Measurements from ENCODE around the gene DUSP8.

DUSP8 gene

GRCh38 chr11:1554981-1555712, 16.9 kb downstream of the DUSP8 start:
- no peak for DNase-seq (ENCODE audit: low read depth in 1 of 2, low spot score in 1 of 2)

- no peak for DNase-seq (ENCODE audit: low read depth in 1 of 2, low spot score in 1 of 2)
These were observed 18.1 kb downstream of the DUSP8 start for GRCh38 chr11:1553808-1554594.

GRCh38 chr11:1549338-1550330, 22.4 kb downstream of the DUSP8 start:
- DNase-seq (ENCODE audit: low read depth in 1 of 2, low spot score in 1 of 2) = no peak

GRCh38 chr11:1548221-1549070, 23.6 kb downstream of the DUSP8 start:
- DNase-seq (ENCODE audit: low read depth in 1 of 2, low spot score in 1 of 2) = no peak

- DNase-seq (ENCODE audit: low read depth in 1 of 2, low spot score in 1 of 2) = no peak
These were observed 24.5 kb downstream of the DUSP8 start for GRCh38 chr11:1547467-1548098.

- peak in 1 of 2 donors; percentile 22 for DNase-seq (ENCODE audit: low read depth in 1 of 2, low spot score in 1 of 2)
These were observed 25.3 kb downstream of the DUSP8 start for GRCh38 chr11:1546536-1547466.

GRCh38 chr11:1546077-1546535, 26.0 kb downstream of the DUSP8 start:
- no peak for DNase-seq (ENCODE audit: low read depth in 1 of 2, low spot score in 1 of 2)

GRCh38 chr11:1545432-1545831, 26.6 kb downstream of the DUSP8 start:
- no peak for DNase-seq (ENCODE audit: low read depth in 1 of 2, low spot score in 1 of 2)

GRCh38 chr11:1544536-1544935, 27.5 kb downstream of the DUSP8 start:
- no peak for DNase-seq (ENCODE audit: low read depth in 1 of 2, low spot score in 1 of 2)

GRCh38 chr11:1543606-1544263, 28.3 kb downstream of the DUSP8 start:
- DNase-seq (ENCODE audit: low read depth in 1 of 2, low spot score in 1 of 2) = no peak

- DNase-seq (ENCODE audit: low read depth in 1 of 2, low spot score in 1 of 2) = no peak
These were observed 29.8 kb downstream of the DUSP8 start for GRCh38 chr11:1542267-1542666.

GRCh38 chr11:1541474-1542204, 30.4 kb downstream of the DUSP8 start:
- no peak for DNase-seq (ENCODE audit: low read depth in 1 of 2, low spot score in 1 of 2)

GRCh38 chr11:1540074-1540473, 32.0 kb downstream of the DUSP8 start:
- no peak for DNase-seq (ENCODE audit: low read depth in 1 of 2, low spot score in 1 of 2)

- no peak for DNase-seq (ENCODE audit: low read depth in 1 of 2, low spot score in 1 of 2)
These were observed 33.9 kb downstream of the DUSP8 start for GRCh38 chr11:1538153-1538552.

GRCh38 chr11:1536065-1536843, 35.8 kb downstream of the DUSP8 start:
- no peak for DNase-seq (ENCODE audit: low read depth in 1 of 2, low spot score in 1 of 2)

- DNase-seq (ENCODE audit: low read depth in 1 of 2, low spot score in 1 of 2) = no peak
These were observed 37.4 kb downstream of the DUSP8 start for GRCh38 chr11:1534682-1535081.

- no peak for DNase-seq (ENCODE audit: low read depth in 1 of 2, low spot score in 1 of 2)
These were observed 37.9 kb downstream of the DUSP8 start for GRCh38 chr11:1534171-1534570.
